NOMO-1 treated with DMSO at 0.1 percent for 48 hours (cell line): ENCODE measurements around the gene LYSMD4.

Source experiments
- DNase-seq: peaks from one replicate; lab custom pipeline; 2025; ENCODE audit not compliant: unreplicated experiment; lab: John Stamatoyannopoulos, UW

LYSMD4 gene

DNA sequence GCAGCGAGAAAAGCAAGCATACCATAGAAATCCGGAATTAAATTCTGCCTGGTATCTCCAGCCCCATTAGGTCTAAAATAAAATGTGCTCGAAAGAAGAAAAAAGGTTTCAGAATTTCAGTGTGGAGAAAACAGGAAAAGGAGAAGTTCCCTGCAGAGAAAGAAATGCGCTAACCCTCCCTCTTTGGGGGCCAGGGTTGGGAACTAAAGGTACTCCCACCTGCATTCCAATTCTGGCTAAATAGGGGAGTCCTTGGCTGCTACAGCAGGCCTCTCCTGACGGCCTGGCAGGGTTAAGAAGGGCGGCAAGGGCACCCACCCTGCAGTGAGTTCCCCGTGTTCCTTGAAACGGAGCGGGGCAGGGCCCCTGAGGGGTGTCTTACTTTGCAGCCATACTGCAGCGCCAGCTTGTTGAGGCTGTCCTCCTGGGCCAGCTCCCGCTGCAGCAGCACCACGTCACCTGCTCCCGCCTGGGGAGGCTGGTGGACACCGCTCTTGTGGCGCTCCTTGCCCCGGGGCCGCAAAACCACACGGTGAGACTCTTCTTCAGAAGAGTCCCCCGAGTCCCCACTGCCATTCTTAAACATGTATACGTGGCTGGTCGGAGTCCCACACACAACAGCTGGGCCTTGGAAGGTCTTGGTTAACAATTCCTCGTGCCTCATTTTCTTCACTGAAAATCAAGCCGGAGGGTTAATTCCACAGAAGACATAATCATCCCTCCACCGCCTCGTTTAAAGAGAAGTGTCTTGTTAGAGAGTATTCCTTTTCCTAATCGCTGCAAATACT is 1.7 kb downstream of the LYSMD4 start:
- DNase-seq: no peak

DNA sequence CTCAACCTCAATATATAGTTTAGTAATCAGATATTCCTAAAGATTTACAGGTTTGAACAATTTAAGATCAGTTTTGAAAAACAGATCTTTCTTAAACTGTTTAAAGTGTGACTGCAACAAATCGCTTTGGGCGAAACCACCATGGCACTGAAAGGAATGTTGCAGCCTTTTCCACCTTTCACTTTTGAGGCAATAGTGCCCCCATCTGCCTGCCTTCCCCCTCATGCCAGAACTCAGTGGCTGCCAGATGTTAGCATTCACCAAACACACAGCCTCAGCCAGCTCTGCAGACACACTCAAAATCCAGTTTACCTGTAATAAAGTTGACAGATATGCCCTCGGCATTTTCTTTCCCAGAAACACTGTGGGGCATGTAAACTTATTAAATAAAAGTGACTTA is 3.3 kb downstream of the LYSMD4 start:
- DNase-seq: no peak

DNA sequence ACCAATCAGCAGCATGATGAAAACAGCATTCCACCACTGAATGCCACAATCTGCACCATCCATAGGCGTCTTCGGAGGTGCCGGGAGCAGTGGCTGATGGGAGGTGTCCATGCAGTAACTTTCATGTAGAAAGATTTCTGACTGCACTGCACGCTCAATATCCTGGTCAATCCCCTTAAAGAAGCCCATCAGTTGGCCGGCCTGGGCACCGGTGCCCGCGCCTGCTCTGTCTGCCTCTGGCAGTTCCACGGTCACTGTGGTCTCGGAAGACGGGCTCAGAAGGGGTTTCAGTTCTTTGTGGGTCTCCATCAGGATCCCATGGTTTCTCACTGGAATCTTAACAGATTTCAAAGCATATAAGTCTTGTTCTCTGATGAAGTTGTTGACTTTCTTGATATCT is 3.9 kb downstream of the LYSMD4 start:
- DNase-seq: no peak

DNA sequence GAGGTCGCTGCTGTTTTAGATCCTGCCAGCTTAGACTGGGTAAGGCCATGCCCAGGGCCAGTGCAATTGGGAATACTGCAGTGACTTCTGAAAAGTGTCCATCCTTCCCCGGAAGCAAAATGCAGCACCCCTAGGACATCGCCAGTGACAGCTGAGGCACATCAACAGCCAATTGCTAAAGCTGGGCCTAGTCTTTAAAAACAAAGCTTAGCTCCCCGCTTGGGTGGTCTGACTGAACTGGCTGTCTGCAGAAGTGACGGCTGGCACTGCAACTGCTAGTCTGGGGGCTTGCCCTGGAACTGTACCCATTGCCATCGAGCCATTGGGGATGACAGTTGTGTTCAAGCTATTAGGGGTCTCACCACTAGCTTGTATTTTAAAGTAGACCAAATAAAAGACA is 4.3 kb downstream of the LYSMD4 start:
- no peak for DNase-seq

DNA sequence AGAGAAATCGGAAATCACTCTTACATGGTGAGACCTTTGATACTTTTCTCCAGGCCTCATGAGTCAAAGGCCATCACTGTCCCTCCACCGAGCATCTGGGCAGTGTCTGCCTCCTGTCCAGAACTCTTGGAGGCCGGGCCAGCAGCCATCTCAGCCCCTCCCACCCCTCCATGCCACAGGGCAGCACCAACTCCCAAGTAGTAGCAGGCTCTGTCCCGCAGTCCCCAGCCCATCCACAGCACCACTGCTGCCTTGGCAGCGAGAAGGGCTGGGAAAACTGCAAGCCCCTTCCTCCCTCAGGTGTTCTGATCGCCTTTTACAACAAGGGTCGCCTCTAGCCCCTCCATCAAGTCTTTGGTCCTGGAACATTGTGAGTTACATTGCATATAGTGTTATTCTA is 5.5 kb downstream of the LYSMD4 start:
- DNase-seq: no peak

DNA sequence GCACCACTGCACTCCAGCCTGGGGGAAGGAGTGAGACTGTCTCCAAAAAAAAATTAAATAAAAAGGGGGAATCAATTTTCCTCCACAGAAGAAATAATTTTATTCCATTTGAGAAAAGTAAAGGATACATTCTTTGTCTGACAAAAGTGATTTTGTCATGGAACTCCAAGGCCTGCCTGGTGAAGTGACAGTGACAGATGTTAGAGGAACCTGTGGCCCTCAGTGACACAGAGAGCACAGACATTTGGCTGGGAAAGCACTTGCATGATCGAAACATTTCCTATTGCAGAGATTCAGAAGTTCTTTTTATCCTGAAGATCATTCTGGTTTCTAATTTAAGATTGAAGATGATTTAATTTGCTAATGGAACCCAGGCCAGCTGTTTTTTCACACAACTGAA is 5.9 kb downstream of the LYSMD4 start:
- DNase-seq: no peak

DNA sequence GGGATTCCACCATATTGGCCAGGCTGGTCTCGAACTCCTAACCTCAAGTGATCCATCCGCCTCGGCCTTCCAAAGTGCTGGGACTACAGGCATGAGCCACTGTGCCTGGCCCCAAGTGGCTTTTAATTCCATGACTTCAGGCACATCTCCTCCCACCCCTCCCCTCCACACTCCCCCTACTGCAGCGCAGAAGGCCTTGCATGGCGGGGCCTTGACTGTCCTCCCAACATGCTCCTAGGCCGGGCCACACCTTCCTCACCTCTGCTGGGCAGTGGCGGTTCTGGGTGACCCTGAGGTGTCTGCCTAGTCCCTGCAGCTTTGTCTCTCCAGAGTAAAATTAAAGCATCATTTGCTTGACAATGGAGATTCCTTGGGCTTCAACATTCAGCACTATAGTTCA is 6.9 kb downstream of the LYSMD4 start:
- DNase-seq: no peak

DNA sequence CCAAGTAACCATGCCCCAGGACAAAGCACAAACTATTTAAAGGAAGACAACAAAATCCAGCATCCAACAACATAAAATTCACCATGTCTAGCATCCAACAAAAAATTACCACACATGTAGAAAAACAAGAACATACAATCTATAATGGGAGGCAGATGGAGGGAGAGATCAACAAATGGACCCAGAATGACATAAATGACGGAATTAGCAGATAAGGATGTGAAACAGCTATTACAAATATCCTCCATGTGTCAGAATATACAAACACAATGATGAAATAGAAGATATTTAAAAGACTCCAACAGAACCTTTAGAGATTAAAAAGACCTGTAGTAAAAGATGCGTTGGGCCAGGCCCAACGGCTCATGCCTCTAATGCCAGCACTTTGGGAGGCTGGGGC is 10.8 kb downstream of the LYSMD4 start:
- no peak for DNase-seq

DNA sequence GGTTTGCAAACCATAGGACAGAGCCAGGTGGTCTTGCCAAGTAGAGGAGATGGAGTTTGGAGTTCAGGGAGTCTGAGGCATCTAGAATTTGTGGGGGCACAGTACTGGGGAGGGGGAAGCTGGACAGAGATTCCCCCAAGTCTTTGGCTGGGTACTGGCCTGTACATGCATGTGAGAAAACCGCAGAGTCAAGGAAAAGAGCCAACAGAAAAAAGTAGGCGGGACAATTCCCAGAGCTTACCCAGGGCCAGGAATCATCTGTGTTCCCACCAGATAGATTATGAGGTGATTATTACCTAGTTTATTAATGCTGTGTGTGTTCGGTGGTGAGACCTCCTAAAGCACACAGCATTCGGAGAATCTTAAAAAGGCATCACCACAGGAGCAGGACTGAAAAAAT is 11.3 kb downstream of the LYSMD4 start:
- DNase-seq: no peak

DNA sequence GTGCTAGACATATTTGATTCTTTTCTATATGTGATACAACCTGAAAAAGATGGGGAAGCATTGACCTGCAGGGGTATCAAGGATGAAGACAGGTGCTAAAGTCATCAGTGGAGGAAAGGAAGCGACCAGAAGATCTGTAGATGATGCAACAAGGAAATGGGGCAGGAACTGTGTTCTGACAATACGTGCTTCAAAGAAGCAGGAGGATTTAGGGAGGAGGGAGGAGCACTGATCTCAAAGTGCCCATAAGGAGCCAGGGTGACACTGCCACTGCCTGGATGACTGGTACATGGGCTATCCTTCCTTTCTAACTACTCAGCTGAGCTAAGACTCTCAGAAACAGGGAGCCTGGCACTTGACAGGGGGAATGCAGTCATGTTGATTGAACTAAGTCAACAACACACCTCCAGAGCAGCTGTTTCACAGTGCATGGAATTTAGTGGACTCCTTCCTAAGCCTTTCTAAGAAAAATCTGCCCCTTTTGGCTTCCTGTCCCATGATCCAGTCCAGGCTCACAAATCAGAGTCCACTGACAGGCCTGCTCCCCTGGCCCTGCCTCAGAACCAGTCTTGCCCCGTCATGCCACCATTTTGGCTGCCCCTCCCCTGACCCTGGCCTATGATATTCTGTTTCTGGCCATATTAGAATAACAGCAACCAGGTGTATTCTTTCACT is 12.0 kb downstream of the LYSMD4 start:
- no peak for DNase-seq

DNA sequence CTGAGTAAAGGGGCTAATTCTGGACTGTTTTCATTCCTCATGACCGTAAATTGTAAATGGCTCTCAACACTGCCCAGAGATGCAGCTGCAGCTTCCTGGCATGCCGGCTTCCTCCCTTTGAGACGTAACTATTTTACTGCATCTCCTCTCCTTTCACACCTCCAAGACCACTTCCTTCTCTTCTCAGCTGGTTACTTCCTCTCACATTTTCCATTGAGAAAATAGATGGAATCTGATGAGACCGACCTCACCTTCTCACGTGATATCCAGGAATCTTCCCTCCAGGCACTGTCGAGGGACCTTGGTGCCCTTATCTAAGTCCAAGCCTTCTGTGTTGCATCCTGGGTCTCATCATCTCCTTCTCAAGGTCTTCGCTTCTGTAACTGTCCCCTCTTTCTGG is 12.7 kb downstream of the LYSMD4 start:
- DNase-seq: no peak

DNA sequence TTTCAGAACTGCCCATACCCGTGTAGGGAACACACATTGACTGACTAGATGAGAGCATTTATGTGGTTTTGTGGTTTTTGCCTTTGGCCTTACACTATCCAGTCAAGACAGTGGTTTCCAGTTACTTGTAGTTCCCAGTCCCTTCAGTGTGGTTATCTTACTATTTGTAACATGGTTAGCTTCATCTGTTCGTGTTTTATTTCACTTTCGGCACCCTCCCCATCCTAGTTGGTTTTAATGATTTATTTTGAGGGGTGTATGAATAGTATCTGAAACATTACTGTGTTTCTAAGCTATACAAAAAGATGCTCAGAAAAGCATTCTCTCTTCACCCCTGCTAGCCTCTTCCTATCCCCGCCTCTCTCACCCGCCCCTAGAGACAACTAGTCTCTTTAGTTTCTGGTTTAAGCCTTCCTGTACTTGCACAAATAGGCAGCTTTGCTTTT is 14.1 kb downstream of the LYSMD4 start:
- no peak for DNase-seq

DNA sequence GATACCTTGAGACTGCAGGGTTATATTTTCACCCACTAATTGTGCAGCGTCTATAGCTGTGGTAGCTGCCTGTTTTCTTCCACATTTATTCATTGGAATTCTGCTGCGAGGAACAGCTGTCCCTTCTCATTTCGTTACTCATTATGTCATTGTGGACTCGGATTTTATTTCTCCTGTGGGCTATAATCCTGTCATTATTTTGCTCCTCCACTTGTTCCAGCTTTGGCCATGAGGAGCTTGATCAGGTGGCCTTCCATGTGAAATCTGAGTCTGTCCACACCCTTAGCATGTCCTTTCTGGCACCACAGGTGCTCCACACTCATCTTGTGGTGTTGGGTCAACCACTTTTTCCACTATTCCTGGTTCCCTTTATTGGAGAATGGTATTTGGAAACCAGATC is 14.8 kb downstream of the LYSMD4 start:
- no peak for DNase-seq

DNA sequence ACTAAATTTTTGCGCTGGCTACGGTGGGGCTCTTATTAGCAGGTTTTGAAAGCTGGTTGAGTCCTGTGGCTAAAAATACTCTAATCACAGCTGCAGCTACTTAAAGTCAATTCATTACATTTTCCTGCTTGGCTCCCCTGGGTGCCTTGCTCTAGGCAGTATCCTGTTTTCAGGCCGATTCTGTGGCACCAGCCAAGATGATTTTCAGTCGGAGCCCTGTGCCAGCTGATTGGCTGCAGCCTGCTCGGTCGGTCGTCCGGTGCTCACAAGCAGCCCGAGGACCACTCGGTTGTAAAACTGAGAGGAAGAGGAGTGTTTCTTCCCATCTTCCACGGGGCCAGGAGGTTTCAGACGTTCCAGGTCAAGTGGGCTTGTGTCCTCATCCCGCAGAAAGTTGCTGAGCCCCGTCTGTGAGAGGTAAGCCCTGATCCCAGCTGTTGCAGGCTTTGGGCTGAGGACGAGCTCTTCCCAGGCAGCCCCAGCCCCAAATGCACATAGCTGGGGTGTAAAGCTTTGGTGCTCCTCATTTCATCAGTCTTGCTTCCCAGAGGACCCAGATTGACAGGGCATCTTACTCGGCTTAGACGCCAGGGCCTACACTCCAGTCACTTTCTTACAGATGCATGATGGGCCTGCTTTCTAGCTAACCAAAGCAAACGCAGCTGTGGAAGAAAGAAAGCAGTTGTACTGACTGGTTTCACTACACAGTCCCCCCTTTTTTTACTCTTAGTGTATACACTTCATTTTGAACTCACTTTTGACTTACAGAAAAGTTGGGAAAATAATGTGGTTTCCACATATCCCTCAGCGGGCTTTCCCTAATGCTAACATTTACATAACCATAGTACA is 15.9 kb downstream of the LYSMD4 start:
- DNase-seq: no peak

DNA sequence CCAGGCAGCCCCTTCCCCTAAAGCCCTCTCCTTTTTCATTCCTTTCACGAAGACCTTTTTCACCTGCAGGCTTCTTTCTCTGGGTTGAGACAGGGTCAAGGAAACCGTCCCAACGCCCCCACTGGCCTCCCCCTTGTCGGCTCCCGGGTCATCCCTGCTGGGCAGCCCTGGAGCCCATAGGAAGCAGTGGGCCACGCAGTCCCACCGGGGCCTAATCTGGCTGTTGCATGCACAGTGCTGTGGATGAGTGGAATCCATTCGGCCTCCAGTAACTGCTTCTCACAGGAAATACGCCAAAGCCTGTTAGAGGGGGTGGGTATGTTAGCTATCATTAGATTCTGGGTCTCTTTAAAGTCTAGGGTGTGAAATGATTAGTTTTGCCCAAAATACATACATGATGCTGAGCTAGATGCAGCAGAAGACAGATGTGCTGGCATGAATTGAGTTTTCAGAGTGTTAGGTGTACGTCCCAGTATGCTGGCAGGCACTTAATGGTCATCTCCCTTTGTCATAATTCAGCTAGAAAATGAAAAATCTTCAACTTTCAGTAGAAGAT is 16.6 kb downstream of the LYSMD4 start:
- DNase-seq: no peak

DNA sequence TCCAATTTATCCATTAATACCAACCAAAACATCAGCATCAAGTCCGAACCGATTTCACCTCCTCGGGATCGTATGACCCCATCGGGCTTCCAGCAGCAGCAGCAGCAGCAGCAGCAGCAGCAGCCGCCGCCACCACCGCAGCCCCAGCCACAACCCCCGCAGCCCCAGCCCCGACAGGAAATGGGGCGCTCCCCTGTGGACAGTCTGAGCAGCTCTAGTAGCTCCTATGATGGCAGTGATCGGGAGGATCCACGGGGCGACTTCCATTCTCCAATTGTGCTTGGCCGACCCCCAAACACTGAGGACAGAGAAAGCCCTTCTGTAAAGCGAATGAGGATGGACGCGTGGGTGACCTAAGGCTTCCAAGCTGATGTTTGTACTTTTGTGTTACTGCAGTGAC is 20.8 kb downstream of the LYSMD4 start:
- DNase-seq: no peak

DNA sequence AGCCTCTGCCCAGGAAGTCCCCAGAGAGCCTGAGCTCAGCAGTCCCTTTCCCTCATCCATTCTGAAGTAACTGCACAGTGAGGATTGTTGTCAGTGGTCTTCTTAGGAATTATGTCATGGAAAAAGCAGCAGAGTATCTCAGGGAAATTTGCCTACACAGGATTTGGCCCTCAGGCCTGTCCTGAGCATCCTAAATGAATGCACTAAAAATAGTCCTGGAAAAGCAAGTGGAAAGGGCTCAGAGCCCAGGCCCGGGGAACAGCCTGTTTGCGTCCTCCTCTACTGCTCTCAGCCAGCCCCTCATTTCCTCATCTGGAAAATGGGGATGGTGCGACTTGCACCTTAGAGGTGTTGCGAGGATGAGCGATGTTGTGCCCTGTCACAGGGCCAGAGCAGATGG is 21.6 kb downstream of the LYSMD4 start:
- DNase-seq: no peak

DNA sequence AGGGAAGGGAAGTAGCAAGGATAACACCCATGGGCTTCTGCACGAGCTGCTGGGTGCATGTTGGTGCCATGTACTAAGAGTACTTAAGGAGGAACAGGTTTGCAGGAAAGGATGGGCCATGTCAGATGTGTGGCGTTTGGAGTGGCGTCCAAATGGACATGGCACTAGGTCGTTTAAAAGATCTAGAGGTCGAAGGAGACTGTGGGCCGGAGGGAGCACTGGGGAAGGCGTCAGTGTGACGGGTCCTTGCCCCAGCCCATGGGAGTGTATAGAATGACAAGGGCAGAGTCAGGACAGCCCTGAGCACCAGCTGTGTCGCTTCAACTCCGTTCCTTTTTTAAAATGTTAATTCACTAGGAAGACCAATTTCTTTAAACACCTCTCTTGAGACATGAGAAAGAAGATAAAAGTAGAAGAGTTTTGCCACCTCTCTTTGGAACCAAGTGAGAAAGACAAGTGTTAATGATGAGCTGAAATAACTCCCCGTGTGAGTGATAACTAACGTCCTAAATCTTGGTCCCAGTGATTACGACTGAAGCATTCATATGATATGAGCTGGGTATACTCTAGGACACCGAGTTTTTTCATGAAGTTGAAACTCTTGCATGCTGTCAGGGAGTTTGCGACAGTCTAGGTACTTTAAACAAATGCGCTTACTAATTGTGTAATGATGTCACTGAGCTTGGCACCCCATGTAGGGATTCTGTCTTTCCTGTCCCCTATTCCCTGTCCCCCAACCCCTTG is 23.8 kb downstream of the LYSMD4 start:
- no peak for DNase-seq

DNA sequence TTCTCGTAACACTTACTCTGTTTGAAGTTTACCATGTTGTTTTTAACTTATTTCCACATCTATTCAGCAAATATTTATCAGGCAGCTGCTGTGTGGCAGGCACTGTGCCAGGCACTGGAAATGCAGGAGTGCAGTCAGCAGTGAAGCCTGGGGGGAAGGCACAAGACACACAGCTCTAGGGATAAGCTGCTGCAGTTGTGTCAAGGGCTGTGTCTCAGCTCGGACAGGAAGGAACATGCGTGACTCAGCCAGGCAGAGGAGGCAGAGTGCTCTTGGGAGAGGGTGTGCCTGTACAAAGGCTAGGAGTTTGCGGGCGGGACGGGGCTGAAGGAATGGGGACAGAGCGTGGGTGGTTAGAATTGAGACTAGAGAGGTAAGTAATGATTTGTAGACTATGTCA is 24.7 kb downstream of the LYSMD4 start:
- no peak for DNase-seq

DNA sequence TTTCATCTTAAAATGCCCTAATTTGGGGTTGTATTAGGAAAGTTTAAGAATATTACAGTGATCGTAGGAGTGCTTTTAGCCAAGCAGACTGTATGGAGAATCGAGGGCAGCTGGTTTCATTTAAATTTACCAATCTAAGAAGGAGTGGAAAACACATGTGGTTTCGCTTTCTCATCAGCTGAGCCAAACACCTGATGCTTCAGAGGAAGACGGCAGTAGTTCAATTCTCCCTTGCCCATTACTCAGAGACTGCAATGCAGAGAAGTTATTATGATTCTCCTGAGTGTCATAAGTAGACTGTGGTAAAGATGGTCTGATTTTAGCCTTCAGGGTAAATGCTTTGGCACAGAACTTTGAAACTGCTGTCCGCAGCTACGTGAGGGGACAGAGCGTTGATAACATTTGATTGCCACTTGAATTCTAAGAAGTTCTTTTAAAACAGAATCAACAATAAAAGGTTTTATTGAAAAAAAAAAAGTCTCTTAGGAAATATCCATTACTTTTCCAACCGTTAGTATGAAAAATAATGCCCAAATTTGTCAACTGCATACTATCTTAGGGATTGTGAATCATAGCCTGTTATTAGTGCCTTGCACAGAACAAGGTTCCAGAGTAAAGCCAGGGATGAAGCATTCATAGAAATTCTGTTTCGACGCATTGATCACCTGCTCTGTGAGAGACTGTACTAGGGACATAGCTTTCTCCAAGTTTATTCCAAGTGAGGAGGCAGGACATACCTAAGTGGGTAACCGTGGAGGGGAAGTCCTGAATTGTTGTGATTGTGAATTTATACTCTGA is 25.6 kb downstream of the LYSMD4 start:
- DNase-seq: no peak
